ENCODE measurements around the gene MELK. TPM values are rescaled to one million over a fixed set of nuclear protein-coding genes. Genes with fewer than 3 reads are reported as not detected.
A peak's percentile ranks its signal among the peaks of the same experiment; 100 is the strongest.

The MELK gene
- total and polyA plus RNA-seq, 2 donors (not counting 3 experiments of a cell fraction or from before 2014, with no cell fraction given), result 19.1 to 52.1 TPM

DNA sequence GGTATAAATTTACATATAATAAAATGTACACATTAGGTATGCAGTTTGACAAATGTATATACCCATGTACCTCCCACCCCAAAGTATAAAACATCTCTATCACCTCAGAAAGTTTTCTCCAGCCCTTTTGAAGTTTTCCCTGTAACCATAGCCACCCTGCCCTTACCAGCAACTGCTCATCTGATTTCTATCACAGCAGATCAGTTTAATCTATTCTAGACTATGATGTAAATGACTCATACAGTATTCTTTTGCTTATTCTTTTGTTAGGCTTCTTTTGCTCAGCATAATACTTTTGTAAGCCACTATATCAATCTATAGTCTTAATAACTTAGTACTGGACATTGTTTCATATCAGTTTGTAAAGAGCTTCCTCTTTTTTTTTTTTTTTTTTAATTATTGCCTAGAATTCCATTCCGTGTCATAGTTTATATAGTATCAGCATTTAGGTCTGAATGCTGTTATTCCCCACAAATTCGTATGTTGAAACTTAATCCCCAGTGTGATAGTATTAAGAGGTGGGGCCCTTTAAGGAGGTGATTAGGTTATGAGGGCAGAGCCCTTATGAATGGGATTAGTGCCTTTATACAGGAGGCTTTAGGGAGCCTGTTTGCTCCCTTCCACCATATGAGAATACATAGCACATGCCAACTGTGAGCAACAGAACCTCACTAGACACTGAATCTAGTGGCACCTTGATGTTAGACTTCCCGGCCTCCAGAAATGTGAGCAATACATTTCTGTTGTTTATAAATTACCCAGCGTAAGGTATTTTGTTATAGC lies 20.3 kb downstream of the MELK start:
- DNase-seq (ENCODE audit: low read depth, low spot score), result peak; percentile 11
- H3K36me3 ChIP-seq (ENCODE audit: control insufficient read depth in 2 of 2, extremely low read depth in 1 of 2, insufficient read depth in 2 of 2, low read length in 2 of 2), result peaks cover 0 to 11% of the 10 kb centered on the region in 2 experiments
- intact Hi-C loops (cut with micrococcal nuclease), result no loop called here

DNA sequence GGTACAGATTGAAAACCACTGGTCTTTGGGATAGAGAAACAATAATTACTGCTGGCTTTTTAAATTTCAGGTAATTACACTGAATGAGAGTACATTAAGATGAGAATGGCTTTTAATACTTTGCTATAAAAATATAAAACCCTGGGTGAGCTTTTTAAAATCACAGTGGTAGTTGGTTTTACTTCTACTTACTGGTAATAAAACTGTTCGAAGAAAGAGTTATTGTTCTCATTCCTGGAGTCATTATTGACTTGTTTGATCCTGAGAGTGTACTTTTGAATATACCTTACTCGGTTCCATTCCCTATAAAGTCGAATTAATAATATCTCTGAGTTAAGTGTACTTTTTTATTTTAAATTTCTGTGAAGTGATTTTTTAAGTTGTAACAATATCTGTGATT lies 21.5 kb downstream of the MELK start:
- H3K9me1 ChIP-seq (replicated peaks; ENCODE audit: control insufficient read depth, extremely low read depth, insufficient read depth, low read length), result no peaks in the 10 kb centered on the region
- DNase-seq (ENCODE audit: low read depth, low spot score) (no peak), FAIRE-seq (no peak)
- H3K4me2 ChIP-seq (ENCODE audit: insufficient read depth, low read length), result no peak overlapping the region
- no peak overlapping the region for H3K4me3 ChIP-seq (replicated peaks in 1 of 3; ENCODE audit: insufficient read depth in 1 of 3, low read depth in 1 of 3, low read length in 3 of 3)
- no peaks in the 10 kb centered on the region for H3K4me1 ChIP-seq (ENCODE audit: control insufficient read depth, extremely low read depth, insufficient read depth, low read length)
- H3K27ac ChIP-seq (ENCODE audit: insufficient read depth, low read depth, low read length), result no peak overlapping the region
- BruUV-seq (replicated peaks), result no TSS peak
- H3K27me3 ChIP-seq (ENCODE audit: control insufficient read depth in 2 of 2, insufficient read depth in 2 of 2, low read length in 2 of 2), result no peaks in the 10 kb centered on the region
- peaks cover 26% of the 10 kb centered on the region for H3K79me2 ChIP-seq (ENCODE audit: control insufficient read depth, insufficient read depth, low read length)
- CTCF ChIA-PET, result interaction anchor here (0.9 to 1.0 kb wide), 2 partner anchors 38 to 135 kb away, joined by 3 read pairs; no protein-coding TSS in a partner anchor
- POLR2A ChIA-PET, result no interaction called here
- H2AFZ ChIP-seq (ENCODE audit: low read depth, low read length), result no peak overlapping the region
- no peaks in the 10 kb centered on the region for H4K20me1 ChIP-seq (replicated peaks; ENCODE audit: control insufficient read depth, extremely low read depth, insufficient read depth, low read length)
- H3K9ac ChIP-seq (replicated peaks; ENCODE audit: extremely low read depth, insufficient read depth, low read length), result no peak overlapping the region
- intact Hi-C loops (cut with micrococcal nuclease), result no loop called here
- H3K9me3 ChIP-seq (replicated peaks; ENCODE audit: control insufficient read depth, insufficient read depth, low read length), result no peaks in the 10 kb centered on the region
- dilution Hi-C loops (cut with MboI; ENCODE audit: extremely low pct_ligation_motif_present, low sequenced_read_pairs), result no loop called here
- peaks cover 0 to 15% of the 10 kb centered on the region in 2 experiments for H3K36me3 ChIP-seq (ENCODE audit: control insufficient read depth in 2 of 2, extremely low read depth in 1 of 2, insufficient read depth in 2 of 2, low read length in 2 of 2)
- TF ChIP-seq GATA2 (IDR thresholded peaks at IDR 0.05; ENCODE audit: insufficient read depth, insufficient read length, low read depth, low read length) (no peak), EZH2 (IDR thresholded peaks at IDR 0.05; ENCODE audit: borderline replicate concordance, low read depth, low read length, severe bottlenecking) (no peak), JUN (IDR thresholded peaks at IDR 0.05; ENCODE audit: borderline replicate concordance, insufficient read depth, insufficient read length, low read depth) (no peak), FOS (IDR thresholded peaks at IDR 0.05; ENCODE audit: borderline replicate concordance, insufficient read depth, low read length) (no peak), POLR2A (IDR thresholded peaks at IDR 0.05; ENCODE audit: low read depth, low read length) (no peak), POLR2AphosphoS5 (IDR thresholded peaks at IDR 0.05; ENCODE audit: insufficient read depth, low read depth, low read length) (no peak), MYC (IDR thresholded peaks at IDR 0.05; ENCODE audit: low read depth, low read length) (no peak)
- TF ChIP-seq, protein P1, sequence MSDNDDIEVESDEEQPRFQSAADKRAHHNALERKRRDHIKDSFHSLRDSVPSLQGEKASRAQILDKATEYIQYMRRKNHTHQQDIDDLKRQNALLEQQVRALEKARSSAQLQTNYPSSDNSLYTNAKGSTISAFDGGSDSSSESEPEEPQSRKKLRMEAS (IDR thresholded peaks at IDR 0.05; ENCODE audit: insufficient read depth, insufficient read length), result no peak
- TF ChIP-seq, protein P2, sequence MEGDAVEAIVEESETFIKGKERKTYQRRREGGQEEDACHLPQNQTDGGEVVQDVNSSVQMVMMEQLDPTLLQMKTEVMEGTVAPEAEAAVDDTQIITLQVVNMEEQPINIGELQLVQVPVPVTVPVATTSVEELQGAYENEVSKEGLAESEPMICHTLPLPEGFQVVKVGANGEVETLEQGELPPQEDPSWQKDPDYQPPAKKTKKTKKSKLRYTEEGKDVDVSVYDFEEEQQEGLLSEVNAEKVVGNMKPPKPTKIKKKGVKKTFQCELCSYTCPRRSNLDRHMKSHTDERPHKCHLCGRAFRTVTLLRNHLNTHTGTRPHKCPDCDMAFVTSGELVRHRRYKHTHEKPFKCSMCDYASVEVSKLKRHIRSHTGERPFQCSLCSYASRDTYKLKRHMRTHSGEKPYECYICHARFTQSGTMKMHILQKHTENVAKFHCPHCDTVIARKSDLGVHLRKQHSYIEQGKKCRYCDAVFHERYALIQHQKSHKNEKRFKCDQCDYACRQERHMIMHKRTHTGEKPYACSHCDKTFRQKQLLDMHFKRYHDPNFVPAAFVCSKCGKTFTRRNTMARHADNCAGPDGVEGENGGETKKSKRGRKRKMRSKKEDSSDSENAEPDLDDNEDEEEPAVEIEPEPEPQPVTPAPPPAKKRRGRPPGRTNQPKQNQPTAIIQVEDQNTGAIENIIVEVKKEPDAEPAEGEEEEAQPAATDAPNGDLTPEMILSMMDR (IDR thresholded peaks at IDR 0.05; ENCODE audit: extremely low read depth in 1 of 2, insufficient read depth in 1 of 2, low read depth in 1 of 2, low read length in 2 of 2), result no peak

More for the DNA sequence above, 20.3 kb downstream of the MELK start:
- TF ChIP-seq FOS (IDR thresholded peaks at IDR 0.05; ENCODE audit: borderline replicate concordance, insufficient read depth, low read length) (peak; percentile 21), POLR2A (IDR thresholded peaks at IDR 0.05; ENCODE audit: low read depth, low read length) (no peak)
- H3K9me1 ChIP-seq (replicated peaks; ENCODE audit: control insufficient read depth, extremely low read depth, insufficient read depth, low read length), result no peaks in the 10 kb centered on the region
- ChIA-PET CTCF (interaction anchor here (1.0 kb wide), 1 partner anchor 40 kb away, joined by 4 read pairs; no protein-coding TSS in a partner anchor), POLR2A (no interaction called here)
- no peaks in the 10 kb centered on the region for H3K27me3 ChIP-seq (ENCODE audit: control insufficient read depth in 2 of 2, insufficient read depth in 2 of 2, low read length in 2 of 2)
- no peak overlapping the region for H3K9ac ChIP-seq (replicated peaks; ENCODE audit: extremely low read depth, insufficient read depth, low read length)
- dilution Hi-C loops (cut with MboI; ENCODE audit: extremely low pct_ligation_motif_present, low sequenced_read_pairs), result no loop called here
- H3K4me2 ChIP-seq (ENCODE audit: insufficient read depth, low read length), result no peak overlapping the region
- H2AFZ ChIP-seq (ENCODE audit: low read depth, low read length), result no peak overlapping the region
- H3K27ac ChIP-seq (ENCODE audit: insufficient read depth, low read depth, low read length), result no peak overlapping the region
- FAIRE-seq, result no peak
- BruUV-seq (replicated peaks), result no TSS peak
- H3K79me2 ChIP-seq (ENCODE audit: control insufficient read depth, insufficient read depth, low read length), result peaks cover 24% of the 10 kb centered on the region
- H3K4me1 ChIP-seq (ENCODE audit: control insufficient read depth, extremely low read depth, insufficient read depth, low read length), result no peaks in the 10 kb centered on the region
- H4K20me1 ChIP-seq (replicated peaks; ENCODE audit: control insufficient read depth, extremely low read depth, insufficient read depth, low read length), result no peaks in the 10 kb centered on the region
- H3K9me3 ChIP-seq (replicated peaks; ENCODE audit: control insufficient read depth, insufficient read depth, low read length), result no peaks in the 10 kb centered on the region
- no peak overlapping the region for H3K4me3 ChIP-seq (replicated peaks in 1 of 3; ENCODE audit: insufficient read depth in 1 of 3, low read depth in 1 of 3, low read length in 3 of 3)

All from endothelial cell of umbilical vein (primary cell).